Measurements from ENCODE around the gene CREBBP.

The CREBBP gene

GRCh38 chr16:3823427-3823826 is 57.1 kb downstream of the CREBBP start:
- DNase-seq (ENCODE audit: low read depth) = no peak

- no peak for DNase-seq (ENCODE audit: low read depth)
Measured at GRCh38 chr16:3822366-3823045, 58.0 kb downstream of the CREBBP start.

GRCh38 chr16:3821184-3821583 is 59.3 kb downstream of the CREBBP start:
- DNase-seq (ENCODE audit: low read depth) = no peak

GRCh38 chr16:3819746-3820724 is 60.5 kb downstream of the CREBBP start:
- DNase-seq (ENCODE audit: low read depth) = peak; percentile 73

DNA sequence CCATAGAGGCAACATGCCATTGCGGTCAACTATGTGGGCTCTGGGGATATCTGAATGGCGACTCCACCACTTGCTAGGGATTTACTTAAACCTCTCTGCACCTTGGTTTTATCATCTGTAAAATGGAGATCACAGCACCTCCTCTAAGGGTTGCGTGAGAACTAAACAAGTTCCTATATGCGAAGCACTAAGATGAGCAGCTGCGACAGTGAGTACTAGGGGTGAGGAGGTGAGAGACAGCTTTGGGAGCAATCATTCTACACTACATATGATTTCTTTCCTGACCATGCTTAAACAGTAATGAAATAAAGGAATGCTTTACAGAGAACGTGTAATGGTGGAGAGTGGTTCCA is 61.4 kb downstream of the CREBBP start:
- DNase-seq (ENCODE audit: low read depth) = no peak

- no peak for DNase-seq (ENCODE audit: low read depth)
Measured at GRCh38 chr16:3816326-3816725, 64.2 kb downstream of the CREBBP start.

- DNase-seq (ENCODE audit: low read depth) = no peak
Measured at GRCh38 chr16:3814755-3815154, 65.8 kb downstream of the CREBBP start.

GRCh38 chr16:3812469-3813172 is 67.9 kb downstream of the CREBBP start:
- no peak for DNase-seq (ENCODE audit: low read depth)

DNA sequence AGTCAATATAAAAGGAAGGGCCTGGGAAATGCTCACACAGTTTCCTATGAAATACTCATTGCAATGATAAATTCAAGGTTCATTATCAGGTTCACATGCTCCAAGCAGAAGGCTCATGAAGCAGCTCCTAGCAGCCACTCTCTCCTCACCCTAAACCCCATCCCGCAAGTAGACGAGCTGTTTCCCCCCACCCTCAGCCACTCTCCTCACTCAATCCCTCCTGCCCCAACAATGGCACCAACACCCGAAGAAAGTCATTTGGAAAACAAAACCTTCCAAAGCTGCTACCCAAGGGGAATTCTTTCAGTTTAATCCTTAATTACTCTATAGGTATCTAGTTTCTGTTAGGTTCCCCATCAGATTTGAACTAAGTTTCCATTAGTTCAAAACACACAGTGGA is 69.7 kb downstream of the CREBBP start:
- DNase-seq (ENCODE audit: low read depth) = no peak

GRCh38 chr16:3810198-3810664 is 70.3 kb downstream of the CREBBP start:
- no peak for DNase-seq (ENCODE audit: low read depth)

DNA sequence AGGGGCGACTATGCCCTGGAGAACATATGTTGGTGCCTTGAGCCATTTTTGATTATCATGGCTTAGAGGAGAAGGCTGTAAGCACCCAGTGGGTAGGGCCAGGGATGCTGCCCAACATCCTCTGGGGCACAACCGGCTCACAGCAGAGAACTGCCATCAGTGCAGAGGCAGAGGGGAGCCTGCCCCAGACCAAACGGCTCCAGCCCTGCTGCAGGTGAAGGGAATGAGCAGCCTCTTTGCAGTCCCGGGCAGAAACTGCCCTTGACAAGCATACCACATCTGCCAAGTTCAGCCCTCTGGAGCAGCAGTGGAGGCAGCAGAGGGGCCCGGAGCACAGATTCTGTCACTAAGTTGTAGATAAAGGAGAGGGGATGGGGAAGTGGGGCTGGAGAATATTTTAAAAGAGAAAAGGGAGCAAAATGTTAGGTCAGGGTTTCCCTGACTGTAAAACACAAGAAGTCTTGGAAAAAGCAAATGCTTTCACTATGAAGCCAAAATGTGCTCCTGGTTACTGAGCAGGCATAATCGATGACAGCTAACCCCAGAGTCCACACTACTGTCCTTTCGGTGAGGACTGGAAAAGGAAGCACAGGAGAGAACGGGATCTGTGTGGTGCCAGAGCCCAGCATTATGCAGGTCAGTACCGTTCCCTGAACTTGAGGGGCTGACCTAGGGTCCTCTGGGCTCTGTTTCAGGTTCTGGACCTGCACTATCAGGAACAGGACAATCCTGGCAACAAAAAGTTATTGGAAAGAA is 72.0 kb downstream of the CREBBP start:
- DNase-seq (ENCODE audit: low read depth) = no peak

DNA sequence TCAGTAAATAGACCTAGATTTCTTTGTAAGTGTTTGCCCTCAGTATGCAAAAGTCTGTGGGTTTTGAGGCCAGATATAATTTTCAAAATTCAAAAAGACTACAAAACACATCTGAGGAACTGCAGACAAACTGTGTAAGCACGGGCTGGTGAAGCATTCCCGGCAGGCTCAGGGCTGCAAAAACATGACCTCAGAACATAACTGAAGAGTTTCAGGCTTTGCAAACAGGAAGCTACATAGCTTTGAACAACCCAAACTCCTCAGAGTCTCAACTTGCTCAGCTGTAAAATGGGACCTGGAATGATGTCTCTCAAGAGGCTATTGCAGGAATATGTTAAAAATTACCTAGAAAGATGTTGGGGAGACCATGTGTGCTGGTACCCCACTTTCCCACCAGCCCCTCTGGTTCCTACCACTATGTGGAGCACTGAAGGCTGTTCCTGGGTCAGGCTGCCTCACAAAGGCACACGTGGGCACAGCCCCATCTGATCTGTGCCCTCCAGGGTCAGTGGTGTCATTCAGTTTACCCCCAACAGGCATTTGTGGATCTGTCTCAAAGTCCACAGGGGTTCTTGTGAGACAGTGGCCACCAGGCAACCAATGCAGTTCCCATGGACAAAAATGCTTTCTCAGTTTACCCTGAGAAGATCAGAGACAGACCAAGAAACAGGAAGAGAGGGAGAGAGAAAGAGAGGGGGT is 72.9 kb downstream of the CREBBP start:
- DNase-seq (ENCODE audit: low read depth) = no peak

DNA sequence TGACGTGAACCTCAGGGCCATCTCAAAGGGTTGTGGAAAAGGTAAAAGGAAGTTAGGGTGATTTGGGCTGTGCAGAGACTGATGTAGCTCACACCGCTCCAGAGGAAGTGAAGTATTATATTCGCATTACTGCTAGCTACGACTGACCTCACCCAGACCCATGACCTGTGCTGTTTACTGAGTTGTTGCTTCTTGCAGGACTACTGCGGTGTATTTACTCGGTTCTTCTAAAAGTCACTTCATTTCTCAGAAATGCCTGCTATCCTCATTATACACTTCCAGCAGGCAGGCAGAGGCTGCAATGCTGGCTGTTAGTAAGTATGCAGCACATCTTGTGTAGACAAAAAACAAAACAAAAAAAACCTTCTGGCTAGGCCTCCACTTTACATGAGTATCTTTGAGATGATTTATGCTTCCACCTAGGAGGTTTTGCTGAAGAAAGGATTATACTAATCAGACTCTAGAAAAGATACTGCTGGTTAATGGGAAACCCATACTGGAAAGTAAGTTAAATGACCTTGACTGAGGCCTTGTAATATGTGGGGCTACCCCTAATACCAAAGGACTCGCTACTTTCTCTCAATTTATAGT is 76.0 kb downstream of the CREBBP start:
- DNase-seq (ENCODE audit: low read depth) = no peak

DNA sequence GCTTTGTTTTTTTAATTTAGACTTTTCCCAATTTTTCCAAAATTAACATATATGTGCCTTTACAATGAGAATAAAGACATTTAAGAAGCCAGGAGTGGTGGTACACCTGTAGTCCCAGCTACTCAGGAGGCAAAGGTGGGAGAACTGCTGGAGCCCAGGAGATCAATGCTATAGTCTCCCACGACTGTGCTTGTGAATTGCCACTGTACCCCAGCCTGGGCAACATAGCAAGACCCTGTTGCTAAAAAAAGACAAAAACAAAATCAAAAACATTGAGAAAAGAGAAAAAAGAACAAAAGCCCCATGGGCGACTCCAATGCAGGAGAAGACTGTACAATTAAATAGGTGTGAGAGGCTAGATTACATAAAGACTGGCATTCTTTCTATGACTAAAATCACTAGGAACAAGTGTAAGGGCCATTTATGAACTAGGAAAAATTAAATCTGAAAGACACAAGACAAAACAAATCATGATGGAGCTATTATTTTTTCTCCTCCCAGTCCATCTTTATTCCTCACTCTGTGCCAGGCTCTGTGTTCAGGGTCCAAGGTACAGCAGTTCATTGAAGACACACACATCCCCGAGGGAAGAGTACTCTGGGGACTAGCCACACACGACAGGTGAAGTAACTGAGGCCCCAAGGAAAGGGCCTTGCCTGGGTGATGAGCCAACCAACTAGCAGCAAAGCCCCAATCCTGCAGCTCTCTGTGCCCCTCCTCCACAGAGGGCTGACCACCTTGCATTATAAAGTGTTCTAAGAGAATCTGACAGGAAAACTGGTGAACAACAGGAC is 79.8 kb downstream of the CREBBP start:
- no peak for DNase-seq (ENCODE audit: low read depth)

DNA sequence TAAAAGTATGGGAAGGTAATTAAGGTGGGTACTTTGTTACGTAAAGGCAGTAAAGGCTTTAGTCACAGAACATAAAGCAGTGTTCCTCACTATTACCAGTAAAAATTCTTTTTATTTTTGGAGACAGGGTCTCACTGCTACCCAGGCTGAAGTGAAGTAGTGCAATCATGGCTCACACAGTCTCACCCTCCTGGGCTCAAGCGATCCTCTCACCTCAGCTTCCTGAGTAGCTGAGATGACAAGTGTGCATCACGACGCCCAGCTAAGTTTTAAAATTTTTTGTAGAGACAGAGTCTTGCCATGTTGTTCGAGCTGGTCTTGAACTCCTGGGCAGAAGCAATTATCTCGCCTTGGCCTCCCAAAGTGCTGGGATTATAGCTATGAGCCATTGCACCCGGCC is 80.5 kb downstream of the CREBBP start:
- DNase-seq (ENCODE audit: low read depth) = no peak

DNA sequence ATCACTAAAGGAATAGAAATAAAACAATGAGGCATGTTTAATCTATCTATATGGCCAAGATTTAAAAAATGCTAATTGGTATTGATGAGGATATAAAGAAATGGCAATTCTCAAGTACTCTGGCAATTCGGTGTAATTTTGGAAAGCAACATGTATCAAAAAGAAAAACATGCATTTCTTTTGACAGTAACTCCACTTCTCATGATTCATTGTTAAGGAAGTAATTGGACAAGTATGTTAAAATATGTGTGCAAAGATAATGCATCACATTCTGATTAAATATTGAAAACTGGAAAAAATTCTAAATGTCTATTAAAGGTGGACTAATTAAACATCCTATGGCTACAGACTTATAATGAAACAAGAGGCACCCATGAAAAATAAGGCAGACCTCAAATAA is 81.2 kb downstream of the CREBBP start:
- DNase-seq (ENCODE audit: low read depth) = no peak

DNA sequence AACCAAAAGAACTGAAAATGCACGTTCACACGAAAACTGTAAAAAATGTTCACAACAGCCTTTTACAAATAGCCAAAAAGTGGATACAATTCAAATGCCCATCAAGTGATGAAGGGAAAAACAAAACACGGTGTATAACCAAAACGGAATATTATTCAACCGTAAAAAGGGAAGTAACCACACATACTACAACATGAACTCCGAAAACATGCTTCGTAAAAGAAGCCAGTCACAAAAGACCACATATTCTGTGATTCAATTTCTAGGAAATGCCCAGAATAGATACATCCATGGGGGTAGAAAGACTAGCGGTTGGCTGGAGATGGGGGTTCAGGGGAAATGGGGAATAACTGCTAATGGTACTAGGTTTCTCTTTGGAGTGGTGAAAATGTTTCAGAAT is 81.7 kb downstream of the CREBBP start:
- DNase-seq (ENCODE audit: low read depth) = no peak

GRCh38 chr16:3797904-3798811 is 82.4 kb downstream of the CREBBP start:
- no peak for DNase-seq (ENCODE audit: low read depth)

DNA sequence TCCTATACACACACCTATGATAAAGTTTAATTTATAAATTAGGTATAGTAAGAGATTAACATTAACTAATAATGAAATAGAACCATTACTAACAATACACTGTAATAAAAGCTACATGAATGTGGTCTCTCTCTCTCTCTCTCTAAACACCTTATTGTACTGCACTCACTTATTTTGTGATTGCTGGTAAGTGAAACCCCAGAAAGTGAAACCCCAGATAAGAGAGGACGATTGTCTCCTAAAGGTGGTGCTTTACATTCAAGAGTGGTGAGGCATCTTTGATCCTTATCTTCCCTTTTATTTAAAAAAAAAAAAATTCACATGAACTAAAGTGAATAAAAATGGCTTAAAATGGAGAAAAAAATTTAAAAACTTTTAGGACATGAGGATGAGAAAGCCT is 83.0 kb downstream of the CREBBP start:
- DNase-seq (ENCODE audit: low read depth) = no peak
